Skin epidermis (tissue), 12 donors: Measurements from ENCODE around the gene NPAS3.

Source experiments
- H3K27ac ChIP-seq, 21 experiments: fragments of 200-600 bp; sonication (generic) in 11 of 21; one replicate each; pipeline ENCODE4 v1.5.0; 2020; ENCODE audit warnings: mild to moderate bottlenecking in 3 of 21, inconsistent platforms in 2 of 21, moderate library complexity in 2 of 21
- H3K4me3 ChIP-seq, 7 experiments: fragments of 200-600 bp; sonication (generic) in 2 of 7; one replicate each; pipeline ENCODE4 v1.5.0; 2020; ENCODE audit warnings: inconsistent platforms in 2 of 7, mild to moderate bottlenecking in 2 of 7, moderate library complexity in 1 of 7

The NPAS3 gene

DNA sequence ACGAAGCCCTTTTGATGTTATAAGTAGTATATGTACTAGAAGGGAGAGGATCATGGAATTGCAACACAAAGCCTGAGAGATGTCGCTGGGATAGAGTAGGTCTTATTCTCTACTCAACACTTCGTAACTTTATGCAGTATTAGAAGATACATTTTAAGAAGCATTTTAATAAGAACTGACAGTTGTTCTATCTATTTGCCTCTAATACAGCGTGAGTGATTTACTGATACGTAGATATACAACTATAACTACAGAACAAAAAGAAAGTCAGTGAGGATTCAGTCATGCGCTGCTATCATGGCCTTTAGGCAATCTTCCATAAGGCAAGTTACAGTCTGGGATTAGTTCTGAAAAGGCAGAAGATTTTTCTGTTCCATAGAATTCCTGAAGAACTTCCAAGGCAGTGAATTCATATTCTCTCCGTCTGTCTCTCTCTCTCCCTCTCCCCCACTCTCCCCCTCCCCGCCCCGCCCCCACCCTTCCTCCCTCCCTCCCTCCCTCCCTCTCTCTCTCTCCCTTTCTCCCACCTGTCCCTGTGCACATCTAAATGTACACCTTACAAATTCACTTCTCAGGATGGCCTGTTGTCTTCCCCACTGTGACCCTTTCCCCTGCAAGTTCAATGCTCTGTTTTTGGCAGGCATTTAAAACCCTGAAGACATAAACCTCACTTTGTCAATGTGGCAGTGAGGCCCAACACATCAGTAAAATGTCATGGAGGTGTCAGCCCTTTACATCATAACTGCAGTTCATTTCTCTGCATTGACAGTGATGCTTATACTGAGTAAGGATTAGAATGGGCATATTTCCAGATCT lies 541.6 kb downstream of the NPAS3 start:
- H3K27ac ChIP-seq: no peak overlapping the region
- no peak overlapping the region for H3K4me3 ChIP-seq

GRCh38 chr14:33480887-33481184 lies 542.2 kb downstream of the NPAS3 start:
- no peak overlapping the region for H3K4me3 ChIP-seq
- H3K27ac ChIP-seq: no peak overlapping the region

- no peak overlapping the region for H3K27ac ChIP-seq
- H3K4me3 ChIP-seq: no peak overlapping the region
Measured at GRCh38 chr14:33483110-33483509, 544.4 kb downstream of the NPAS3 start.

DNA sequence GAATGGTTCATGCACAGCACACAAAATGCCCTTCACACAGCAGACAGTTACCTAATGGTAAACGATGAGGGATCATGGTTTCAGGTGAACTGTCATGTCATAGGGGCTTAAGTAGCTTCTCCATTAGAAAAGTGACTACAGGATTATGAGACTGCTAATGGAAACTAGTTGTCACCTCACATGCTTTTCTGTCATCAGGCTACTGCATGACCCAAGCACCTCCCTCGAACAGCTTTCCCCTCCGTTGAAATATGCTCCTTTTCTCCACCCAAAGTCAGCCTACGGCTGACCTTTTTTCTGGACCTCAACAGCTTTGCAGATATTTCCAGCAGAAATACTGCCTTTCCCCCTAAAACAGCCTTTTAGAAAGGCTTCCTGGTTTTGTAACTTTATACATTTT lies 544.9 kb downstream of the NPAS3 start:
- Histone ChIP-seq H3K4me3 (no peak overlapping the region), H3K27ac (no peak overlapping the region)

DNA sequence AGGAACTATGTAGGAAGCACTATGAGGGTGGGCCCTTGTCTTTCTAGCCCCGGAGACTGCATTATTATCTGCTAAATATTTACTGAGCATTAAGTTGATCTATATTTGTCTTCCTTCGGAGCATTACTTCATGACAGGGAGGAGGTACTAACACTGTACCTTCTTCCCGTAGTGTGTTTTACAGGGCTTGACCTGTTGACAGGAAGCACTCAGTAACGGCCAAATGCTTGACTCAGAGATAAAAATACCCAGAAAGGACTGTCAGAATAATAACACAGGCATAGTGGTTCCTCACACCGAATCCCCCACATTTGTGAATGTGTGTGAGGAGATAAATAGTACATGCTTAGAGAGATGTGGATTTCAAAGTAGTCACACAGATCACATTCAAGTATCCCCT lies 545.6 kb downstream of the NPAS3 start:
- H3K27ac ChIP-seq: no peak overlapping the region
- H3K4me3 ChIP-seq: no peak overlapping the region

- H3K27ac ChIP-seq: no peak overlapping the region
- H3K4me3 ChIP-seq: no peak overlapping the region
Measured at GRCh38 chr14:33486332-33486890, 547.7 kb downstream of the NPAS3 start.

- Histone ChIP-seq H3K27ac (no peak overlapping the region), H3K4me3 (no peak overlapping the region)
Measured at GRCh38 chr14:33488582-33488981, 549.9 kb downstream of the NPAS3 start.

DNA sequence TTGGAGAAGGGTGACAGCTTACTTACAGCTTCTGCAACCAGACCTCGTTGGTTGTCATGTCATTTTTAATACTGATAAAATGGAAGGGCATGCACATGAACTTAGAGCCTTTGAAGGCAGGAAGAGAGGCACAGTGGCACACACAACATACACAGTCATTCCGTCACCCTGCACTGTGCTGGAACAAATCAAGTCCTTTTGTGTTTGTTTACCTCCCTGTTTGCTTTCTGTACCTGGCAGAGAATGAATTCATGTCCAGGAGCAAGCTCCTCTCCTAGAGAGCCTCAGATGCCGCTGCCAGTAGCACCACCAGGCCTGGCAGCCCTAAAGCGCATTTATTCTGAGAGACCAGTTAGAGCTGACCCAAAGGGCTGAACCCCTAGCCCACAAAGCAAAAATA lies 551.9 kb downstream of the NPAS3 start:
- Histone ChIP-seq H3K4me3 (no peak overlapping the region), H3K27ac (no peak overlapping the region)

- no peak overlapping the region for H3K4me3 ChIP-seq
Measured at GRCh38 chr14:33491112-33491511, 552.4 kb downstream of the NPAS3 start.

GRCh38 chr14:33492491-33492890 lies 553.8 kb downstream of the NPAS3 start:
- Histone ChIP-seq H3K27ac (no peak overlapping the region), H3K4me3 (no peak overlapping the region)

More at GRCh38 chr14:33491112-33491511, 552.4 kb downstream of the NPAS3 start:
- H3K27ac ChIP-seq: no peak overlapping the region

- no peak overlapping the region for H3K4me3 ChIP-seq
- no peak overlapping the region for H3K27ac ChIP-seq
Measured at GRCh38 chr14:33493266-33493665, 554.6 kb downstream of the NPAS3 start.

DNA sequence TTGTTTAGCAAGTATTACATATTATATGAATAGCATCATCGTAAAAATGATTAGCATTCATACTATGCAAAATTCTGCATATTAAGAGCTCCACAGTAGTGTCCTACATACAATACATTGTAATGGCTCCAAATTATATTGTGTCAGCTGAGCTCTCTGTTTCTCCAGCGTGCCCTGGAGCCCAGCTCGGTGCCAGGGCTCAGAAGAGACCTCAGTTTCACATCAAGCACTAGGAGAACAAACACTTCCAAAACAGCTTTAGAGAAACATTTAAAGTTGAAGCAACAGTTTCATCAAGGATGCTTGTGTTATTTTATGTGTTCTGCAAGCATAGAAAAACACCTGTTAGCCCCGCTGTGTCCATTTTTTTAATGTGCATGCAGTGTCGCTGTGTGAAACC lies 555.3 kb downstream of the NPAS3 start:
- Histone ChIP-seq H3K4me3 (no peak overlapping the region), H3K27ac (no peak overlapping the region)

GRCh38 chr14:33499687-33500086 lies 561.0 kb downstream of the NPAS3 start:
- Histone ChIP-seq H3K27ac (no peak overlapping the region), H3K4me3 (no peak overlapping the region)

- Histone ChIP-seq H3K27ac (no peak overlapping the region), H3K4me3 (no peak overlapping the region)
Measured at GRCh38 chr14:33504246-33505099, 565.8 kb downstream of the NPAS3 start.

DNA sequence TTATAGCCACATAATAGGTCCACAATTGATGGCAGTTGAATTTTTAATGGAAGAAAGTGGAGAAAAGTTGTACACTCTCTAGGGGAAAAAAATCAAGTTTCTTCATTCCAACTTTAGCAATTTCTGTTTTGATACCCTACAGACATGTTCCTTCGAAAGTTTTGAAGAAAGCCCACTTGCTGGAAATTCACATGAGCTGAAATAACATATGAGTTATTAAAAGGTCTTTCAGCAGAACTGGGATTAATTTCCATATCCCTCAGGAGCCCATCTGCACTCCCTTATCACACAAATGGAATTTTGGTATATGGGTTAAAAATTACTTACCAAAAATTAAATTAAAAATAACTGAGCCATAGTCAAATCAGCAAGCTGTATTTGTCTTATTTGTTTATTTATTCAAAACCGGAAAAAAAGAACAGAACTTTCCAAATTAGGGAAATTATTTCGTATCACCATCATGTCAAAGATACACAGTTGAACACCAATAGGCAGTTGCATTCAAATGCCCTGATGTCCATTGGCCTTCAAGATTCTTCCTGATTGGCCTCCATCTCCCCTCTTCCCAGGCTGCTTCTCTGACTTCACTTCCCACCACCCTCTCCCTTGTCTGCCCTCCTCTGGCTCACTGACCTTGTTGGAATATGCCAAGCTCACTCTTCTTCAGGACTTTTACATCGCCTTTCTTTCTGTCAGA lies 566.7 kb downstream of the NPAS3 start:
- Histone ChIP-seq H3K27ac (no peak overlapping the region), H3K4me3 (no peak overlapping the region)

- no peak overlapping the region for H3K4me3 ChIP-seq
- no peak overlapping the region for H3K27ac ChIP-seq
Measured at GRCh38 chr14:33505963-33506329, 567.3 kb downstream of the NPAS3 start.

- Histone ChIP-seq H3K4me3 (no peak overlapping the region), H3K27ac (no peak overlapping the region)
Measured at GRCh38 chr14:33508126-33509062, 569.7 kb downstream of the NPAS3 start.

- H3K4me3 ChIP-seq: no peak overlapping the region
- peak overlapping the region in 1 of 21 experiments; percentile 28 for H3K27ac ChIP-seq
Measured at GRCh38 chr14:33509454-33509853, 570.8 kb downstream of the NPAS3 start.

DNA sequence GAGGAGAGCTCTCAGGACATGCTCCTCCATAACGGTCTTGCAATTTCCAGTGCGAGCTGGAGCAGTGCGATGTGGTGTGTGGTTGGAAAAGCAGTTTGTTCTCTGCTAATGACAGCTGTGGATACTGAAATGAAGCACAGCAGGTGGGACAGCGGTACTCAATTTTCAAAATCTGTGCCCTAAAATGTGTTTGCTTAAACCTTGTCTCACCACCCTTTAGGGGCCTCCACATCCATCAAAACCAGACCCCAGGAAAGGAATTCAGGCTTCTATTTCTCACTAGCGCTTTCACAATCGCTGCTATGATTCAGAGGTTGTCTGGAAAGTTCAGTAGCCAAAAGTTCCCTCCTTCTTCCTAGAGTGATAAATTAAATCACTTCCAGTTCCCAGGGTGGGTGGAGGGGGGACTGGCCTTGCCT lies 571.4 kb downstream of the NPAS3 start:
- Histone ChIP-seq H3K27ac (peak overlapping the region in 3 of 21 experiments; percentile 26 to 50 (median 28)), H3K4me3 (no peak overlapping the region)
